Measurements from ENCODE around the gene IL12RB2.

The IL12RB2 gene

DNA sequence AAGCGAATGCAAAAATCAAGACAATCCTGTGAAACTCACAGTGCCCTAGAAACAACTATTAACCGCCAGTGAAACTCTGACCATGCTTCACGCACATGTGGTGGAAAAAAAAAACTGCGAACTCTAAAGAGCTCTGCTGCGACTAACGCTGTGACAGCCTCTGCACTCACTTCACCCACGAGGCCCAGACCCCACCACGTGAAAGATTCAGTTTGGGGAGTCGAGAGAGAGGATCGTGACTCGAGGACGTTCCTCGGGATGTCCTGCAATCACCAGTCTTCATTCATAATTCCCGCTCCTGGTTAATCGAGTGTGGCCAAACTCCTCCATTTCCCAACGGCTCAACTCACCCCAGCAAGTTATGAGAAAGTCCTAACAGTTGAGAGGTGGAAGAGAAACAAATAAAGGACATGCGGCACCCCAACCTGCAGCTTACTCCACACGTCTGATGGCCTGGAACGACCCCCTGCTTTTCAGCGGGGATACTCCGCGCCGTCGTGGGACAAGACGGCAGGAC, 121.4 kb downstream of the IL12RB2 start:
- H3K79me2 ChIP-seq (ENCODE audit: insufficient read depth, low read length): peaks cover 61% of the 10 kb centered on the region

DNA sequence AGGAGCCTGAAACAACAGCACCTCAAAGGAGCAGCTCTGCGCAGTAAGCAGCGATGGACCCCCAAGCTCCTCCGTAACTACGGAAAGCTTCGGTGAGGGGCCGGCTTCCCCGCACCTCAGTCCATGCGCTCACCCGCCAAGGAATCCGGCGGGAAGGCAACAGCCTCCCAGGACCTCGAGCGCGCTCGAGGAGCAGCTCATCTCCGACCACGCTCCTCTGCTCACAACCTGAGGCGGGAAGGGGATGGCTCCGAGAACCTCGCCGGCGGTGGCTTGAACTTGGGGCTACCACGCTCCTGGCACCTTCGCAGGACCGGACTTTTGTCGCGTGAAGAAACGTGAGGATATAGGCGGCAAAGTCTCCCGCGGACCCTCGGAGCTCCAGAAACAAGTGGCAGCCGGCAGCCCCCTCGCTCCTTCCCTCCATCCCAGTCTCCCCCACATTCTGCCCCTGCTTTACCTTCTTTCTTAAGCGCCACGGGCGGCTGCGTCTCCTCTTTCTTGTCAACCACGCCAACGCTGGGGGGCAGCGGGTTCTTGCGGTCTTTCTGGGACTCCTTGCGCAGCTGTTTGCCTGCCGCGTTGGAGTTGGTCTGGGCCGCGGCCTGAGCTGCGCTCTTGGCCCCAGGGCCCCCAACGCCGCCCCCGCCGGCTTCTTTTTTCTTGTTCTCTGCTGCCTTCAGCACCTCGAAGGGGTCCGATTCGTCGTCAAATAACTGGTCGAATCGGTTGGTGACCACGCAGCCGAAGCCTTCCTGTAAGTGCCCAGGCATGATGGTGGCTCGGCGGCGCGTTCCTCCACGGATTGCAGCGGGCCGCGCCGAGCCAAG, 122.1 kb downstream of the IL12RB2 start:
- no peaks in the 10 kb centered on the region for H3K9me3 ChIP-seq (ENCODE audit: low read length)
- H3K27me3 ChIP-seq (ENCODE audit: insufficient read depth, low read length): no peaks in the 10 kb centered on the region
- no peak overlapping the region for H2AFZ ChIP-seq (ENCODE audit: low read length)
- peaks cover 52% of the 10 kb centered on the region for H3K36me3 ChIP-seq (ENCODE audit: insufficient read depth, low read length)
- peak overlapping the region; percentile 70 for H3K27ac ChIP-seq (ENCODE audit: low read depth, low read length, poor library complexity, severe bottlenecking)
- no peaks in the 10 kb centered on the region for H4K20me1 ChIP-seq (ENCODE audit: insufficient read depth, low read length)
- no peaks in the 10 kb centered on the region for H3F3A ChIP-seq (ENCODE audit: insufficient read depth, low read length)
- peak overlapping the region; percentile 98 for H3K4me2 ChIP-seq (ENCODE audit: low read length)
- H3K79me2 ChIP-seq (ENCODE audit: insufficient read depth, low read length): peaks cover 54% of the 10 kb centered on the region
- peak overlapping the region; percentile 96 for H3K9ac ChIP-seq (ENCODE audit: low read length)
- H3K9me2 ChIP-seq (ENCODE audit: low read depth, low read length): no peaks in the 10 kb centered on the region
- peaks cover 48% of the 10 kb centered on the region for H3K4me1 ChIP-seq (ENCODE audit: insufficient read depth, low read length, severe bottlenecking)
- TF ChIP-seq, protein P1, sequence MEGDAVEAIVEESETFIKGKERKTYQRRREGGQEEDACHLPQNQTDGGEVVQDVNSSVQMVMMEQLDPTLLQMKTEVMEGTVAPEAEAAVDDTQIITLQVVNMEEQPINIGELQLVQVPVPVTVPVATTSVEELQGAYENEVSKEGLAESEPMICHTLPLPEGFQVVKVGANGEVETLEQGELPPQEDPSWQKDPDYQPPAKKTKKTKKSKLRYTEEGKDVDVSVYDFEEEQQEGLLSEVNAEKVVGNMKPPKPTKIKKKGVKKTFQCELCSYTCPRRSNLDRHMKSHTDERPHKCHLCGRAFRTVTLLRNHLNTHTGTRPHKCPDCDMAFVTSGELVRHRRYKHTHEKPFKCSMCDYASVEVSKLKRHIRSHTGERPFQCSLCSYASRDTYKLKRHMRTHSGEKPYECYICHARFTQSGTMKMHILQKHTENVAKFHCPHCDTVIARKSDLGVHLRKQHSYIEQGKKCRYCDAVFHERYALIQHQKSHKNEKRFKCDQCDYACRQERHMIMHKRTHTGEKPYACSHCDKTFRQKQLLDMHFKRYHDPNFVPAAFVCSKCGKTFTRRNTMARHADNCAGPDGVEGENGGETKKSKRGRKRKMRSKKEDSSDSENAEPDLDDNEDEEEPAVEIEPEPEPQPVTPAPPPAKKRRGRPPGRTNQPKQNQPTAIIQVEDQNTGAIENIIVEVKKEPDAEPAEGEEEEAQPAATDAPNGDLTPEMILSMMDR (IDR thresholded peaks at IDR 0.05; ENCODE audit: low read length): no peak
- TF ChIP-seq EZH2 (IDR thresholded peaks at IDR 0.05; ENCODE audit: borderline replicate concordance, low read length): no peak
- peak overlapping the region; percentile 92 for H3K4me3 ChIP-seq (ENCODE audit: low read depth, low read length, poor library complexity, severe bottlenecking)

More for the DNA sequence above, 121.4 kb downstream of the IL12RB2 start:
- Histone ChIP-seq H4K20me1 (ENCODE audit: insufficient read depth, low read length) (0 out of 2 replicates have a peak, but pooled peaks cover 5% of the 10 kb centered on the region), H3K4me3 (ENCODE audit: low read depth, low read length, poor library complexity, severe bottlenecking) (peak overlapping the region; percentile 92), H3K27me3 (ENCODE audit: insufficient read depth, low read length) (no peaks in the 10 kb centered on the region), H3K9me2 (ENCODE audit: low read depth, low read length) (no peaks in the 10 kb centered on the region), H3K9ac (ENCODE audit: low read length) (peak overlapping the region; percentile 96), H3K4me1 (ENCODE audit: insufficient read depth, low read length, severe bottlenecking) (peaks cover 48% of the 10 kb centered on the region), H3K9me3 (ENCODE audit: low read length) (no peaks in the 10 kb centered on the region), H2AFZ (ENCODE audit: low read length) (no peak overlapping the region), H3K36me3 (ENCODE audit: insufficient read depth, low read length) (peaks cover 58% of the 10 kb centered on the region), H3F3A (ENCODE audit: insufficient read depth, low read length) (no peaks in the 10 kb centered on the region), H3K27ac (ENCODE audit: low read depth, low read length, poor library complexity, severe bottlenecking) (peak overlapping the region; percentile 70), H3K4me2 (ENCODE audit: low read length) (peak overlapping the region; percentile 98)
- no peak for TF ChIP-seq EZH2 (IDR thresholded peaks at IDR 0.05; ENCODE audit: borderline replicate concordance, low read length)
- TF ChIP-seq, protein P1 (IDR thresholded peaks at IDR 0.05; ENCODE audit: low read length): no peak

DNA sequence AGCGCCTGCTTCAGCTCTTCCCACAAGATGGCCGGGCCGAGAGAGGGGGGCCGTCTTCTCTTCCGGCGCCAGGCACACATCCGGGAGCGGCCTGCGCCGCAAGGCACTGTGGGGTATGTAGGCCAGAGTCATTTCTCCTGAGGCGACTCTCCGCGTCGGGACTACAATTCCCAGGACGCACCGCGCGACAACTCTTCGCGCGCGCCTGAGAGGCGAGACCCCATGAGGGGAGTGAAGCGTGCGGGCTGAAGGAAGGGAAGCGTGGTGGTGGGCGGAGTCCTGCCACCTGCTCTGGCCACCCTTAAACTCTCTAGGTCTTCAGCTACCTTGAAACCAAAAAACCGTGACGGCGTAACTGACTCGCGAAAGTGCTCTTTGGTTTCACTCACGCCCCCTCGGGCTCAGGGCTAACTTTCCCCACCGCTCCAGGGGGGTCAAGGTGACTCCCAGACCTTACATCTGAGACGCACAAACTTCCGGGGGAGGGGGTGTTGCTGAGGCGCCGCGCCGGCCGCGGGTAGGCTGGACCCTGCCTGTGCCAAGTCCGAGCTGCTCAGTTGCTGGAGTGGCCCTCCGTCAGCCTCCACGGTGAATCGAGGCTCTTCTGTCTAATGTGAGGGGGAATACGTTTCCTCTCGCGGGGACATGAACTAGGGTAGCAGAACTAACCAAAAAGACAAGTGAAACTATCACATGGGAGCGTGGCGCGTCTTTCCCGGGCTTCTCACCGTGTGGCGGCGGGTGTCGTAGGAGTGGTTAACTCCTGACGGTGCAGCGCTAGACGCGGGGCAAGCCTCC, 122.9 kb downstream of the IL12RB2 start, which contains the start of gene SERBP1:
Gene SERBP1, minus strand, starts transcription at position 45 of the 798 bp plus-strand sequence. CDS start 102 bp downstream, outside the sequence.
- Histone ChIP-seq H3K36me3 (ENCODE audit: insufficient read depth, low read length) (peaks cover 44% of the 10 kb centered on the region), H3K9me2 (ENCODE audit: low read depth, low read length) (no peaks in the 10 kb centered on the region), H3K9me3 (ENCODE audit: low read length) (no peaks in the 10 kb centered on the region), H3K4me3 (ENCODE audit: low read depth, low read length, poor library complexity, severe bottlenecking) (peak within 1 kb of the TSS; percentile 92), H3K79me2 (ENCODE audit: insufficient read depth, low read length) (peaks cover 46% of the 10 kb centered on the region), H3F3A (ENCODE audit: insufficient read depth, low read length) (no peaks in the 10 kb centered on the region), H3K4me2 (ENCODE audit: low read length) (peak within 1 kb of the TSS; percentile 98), H3K27me3 (ENCODE audit: insufficient read depth, low read length) (no peaks in the 10 kb centered on the region), H4K20me1 (ENCODE audit: insufficient read depth, low read length) (no peaks in the 10 kb centered on the region), H2AFZ (ENCODE audit: low read length) (no peak within 1 kb of the TSS), H3K9ac (ENCODE audit: low read length) (peak within 1 kb of the TSS; percentile 96), H3K27ac (ENCODE audit: low read depth, low read length, poor library complexity, severe bottlenecking) (peak within 1 kb of the TSS; percentile 97), H3K4me1 (ENCODE audit: insufficient read depth, low read length, severe bottlenecking) (peaks cover 48% of the 10 kb centered on the region)
- no peak for TF ChIP-seq EZH2 (IDR thresholded peaks at IDR 0.05; ENCODE audit: borderline replicate concordance, low read length)
- TF ChIP-seq, protein P1 (IDR thresholded peaks at IDR 0.05; ENCODE audit: low read length): no peak
